Skin epidermis (tissue), 12 donors: ENCODE measurements around the gene PSMD6.

Experiments
- H3K27ac ChIP-seq, 21 experiments: fragments of 200-600 bp; sonication (generic) in 11 of 21; one replicate each; pipeline ENCODE4 v1.5.0; 2020; ENCODE audit warnings: mild to moderate bottlenecking in 3 of 21, inconsistent platforms in 2 of 21, moderate library complexity in 2 of 21
- H3K4me3 ChIP-seq, 7 experiments: fragments of 200-600 bp; sonication (generic) in 2 of 7; one replicate each; pipeline ENCODE4 v1.5.0; 2020; ENCODE audit warnings: inconsistent platforms in 2 of 7, mild to moderate bottlenecking in 2 of 7, moderate library complexity in 1 of 7

PSMD6 gene

DNA sequence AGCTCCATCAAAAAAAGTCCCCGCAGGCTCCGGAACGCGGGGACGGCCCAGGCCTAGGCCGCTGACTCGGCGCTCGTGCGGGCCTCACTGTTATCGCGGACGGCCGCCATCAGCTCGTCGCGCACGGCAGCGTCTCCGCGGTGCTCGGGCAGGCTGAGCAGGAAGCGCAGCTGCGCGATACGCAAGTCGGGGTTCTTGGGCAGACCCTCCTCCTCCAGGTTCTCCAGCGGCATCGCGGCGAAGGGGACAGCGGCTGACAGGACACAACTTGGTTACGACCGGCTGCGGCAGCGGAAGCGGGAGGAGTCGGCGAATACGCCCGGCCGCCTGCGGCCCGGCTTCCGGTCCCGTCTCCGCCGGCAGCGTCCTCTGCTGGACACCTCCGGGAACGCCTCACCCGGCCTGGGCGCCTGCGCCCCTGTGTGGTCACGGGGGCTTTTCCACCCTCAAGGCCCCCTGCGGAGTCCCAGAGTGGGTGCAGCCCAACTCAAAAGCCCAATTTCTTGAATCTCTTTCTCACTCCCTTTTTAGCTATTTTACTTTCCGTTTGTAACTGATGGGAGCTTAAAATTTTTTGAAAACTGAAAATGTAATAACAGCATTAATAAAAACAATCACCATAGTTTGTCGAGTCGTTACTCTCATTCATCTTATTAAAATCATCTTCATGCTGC, at the start of gene PSMD6:
PSMD6 (minus strand) TSS at position 308 of the 674 bp plus-strand sequence; CDS start at position 233, 75 bp downstream.
- peak within 1 kb of the TSS; percentile 76 to 97 (median 89) for H3K4me3 ChIP-seq
- H3K27ac ChIP-seq = peak within 1 kb of the TSS; percentile 71 to 93 (median 90)

GRCh38 chr3:64072126-64072525, 48.8 kb upstream of the PSMD6 start:
- H3K4me3 ChIP-seq = no peak overlapping the region
- no peak overlapping the region for H3K27ac ChIP-seq

GRCh38 chr3:64070704-64071103, 47.4 kb upstream of the PSMD6 start:
- Histone ChIP-seq H3K27ac (no peak overlapping the region), H3K4me3 (no peak overlapping the region)

GRCh38 chr3:64067506-64068346, 44.4 kb upstream of the PSMD6 start:
- no peak overlapping the region for H3K4me3 ChIP-seq
- no peak overlapping the region for H3K27ac ChIP-seq

- no peak overlapping the region for H3K27ac ChIP-seq
- no peak overlapping the region for H3K4me3 ChIP-seq
Measured at GRCh38 chr3:64064804-64065203, 41.5 kb upstream of the PSMD6 start.

DNA sequence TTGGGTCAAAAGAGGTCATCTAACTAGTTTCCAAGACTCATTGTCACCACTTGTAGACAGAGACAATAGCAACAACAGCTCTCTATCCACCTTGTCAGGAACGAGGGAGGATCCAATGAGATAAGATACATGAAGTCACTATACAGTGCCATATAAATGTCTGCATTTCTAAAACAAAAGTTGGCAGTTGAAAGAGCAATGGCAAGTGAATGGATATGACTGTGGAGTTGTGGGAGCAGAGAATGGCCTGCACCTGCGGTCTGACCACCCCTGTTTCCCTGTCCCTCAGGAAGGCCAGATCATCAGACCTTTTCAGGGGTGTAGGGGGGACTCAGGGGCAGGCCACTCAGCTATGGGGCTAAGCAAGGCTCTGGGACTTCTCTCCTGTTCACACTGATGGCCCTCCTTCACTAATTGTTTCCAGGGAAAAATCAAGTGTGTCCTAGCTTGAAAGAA, 40.7 kb upstream of the PSMD6 start:
- Histone ChIP-seq H3K4me3 (no peak overlapping the region), H3K27ac (no peak overlapping the region)

DNA sequence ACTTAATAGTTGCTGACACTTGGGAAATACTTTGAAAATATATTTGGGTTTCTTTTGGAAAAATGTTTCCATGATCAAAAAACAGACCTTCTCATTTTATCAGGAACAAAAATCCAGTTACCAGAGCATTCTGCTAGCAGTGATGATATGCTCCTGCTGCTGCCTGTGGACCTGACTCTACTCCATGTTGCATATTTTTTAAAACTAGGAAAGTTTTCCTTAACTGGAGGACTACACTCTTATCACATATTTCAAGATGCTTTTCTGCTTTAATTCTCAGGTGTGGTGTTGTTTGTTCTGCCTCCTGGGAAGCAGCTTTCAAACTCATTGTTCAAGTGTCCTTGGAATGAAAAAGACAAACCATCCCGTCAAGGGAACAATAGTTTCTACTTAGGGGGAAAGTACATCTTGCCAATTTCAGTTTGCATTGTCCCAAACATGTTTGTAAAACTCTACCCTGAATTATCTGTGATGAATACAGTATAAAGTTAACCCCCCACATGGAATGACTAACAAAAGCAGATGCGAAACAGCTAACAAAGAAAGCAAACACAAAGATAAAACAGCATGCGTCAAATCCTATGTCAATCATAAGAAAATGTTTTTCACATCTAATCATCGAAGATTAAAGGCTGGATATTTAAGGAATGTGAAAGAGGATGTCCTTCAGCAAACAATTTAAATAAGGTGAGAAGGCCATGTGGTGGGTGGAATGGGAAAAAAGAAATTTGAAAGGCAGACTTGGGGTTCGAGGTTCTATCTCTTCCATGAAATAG, 40.1 kb upstream of the PSMD6 start:
- no peak overlapping the region for H3K27ac ChIP-seq

DNA sequence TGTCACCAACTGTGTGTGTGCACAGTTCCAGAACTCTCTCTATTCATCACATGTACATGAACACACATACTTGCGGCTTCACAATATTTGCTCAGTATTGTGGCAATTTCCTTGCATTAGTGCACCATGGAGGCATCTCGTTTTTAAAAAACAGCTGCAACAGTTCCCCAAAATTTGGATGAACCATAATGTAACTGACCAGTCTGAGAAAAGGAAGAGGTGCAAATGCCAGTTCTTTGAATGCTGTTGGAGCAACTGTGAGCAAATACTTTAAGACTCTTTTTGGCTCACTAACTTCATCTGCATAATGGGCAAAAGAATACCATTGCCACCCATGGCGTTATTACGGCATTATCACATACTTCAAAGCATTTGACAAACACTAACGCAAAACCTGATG, 38.3 kb upstream of the PSMD6 start:
- Histone ChIP-seq H3K4me3 (no peak overlapping the region), H3K27ac (no peak overlapping the region)

More for the DNA sequence above, 40.1 kb upstream of the PSMD6 start:
- no peak overlapping the region for H3K4me3 ChIP-seq

GRCh38 chr3:64059484-64060175, 36.3 kb upstream of the PSMD6 start:
- Histone ChIP-seq H3K4me3 (no peak overlapping the region), H3K27ac (no peak overlapping the region)

GRCh38 chr3:64058566-64058965, 35.3 kb upstream of the PSMD6 start:
- no peak overlapping the region for H3K4me3 ChIP-seq

GRCh38 chr3:64057231-64057630, 33.9 kb upstream of the PSMD6 start:
- Histone ChIP-seq H3K27ac (no peak overlapping the region), H3K4me3 (no peak overlapping the region)

More at GRCh38 chr3:64058566-64058965, 35.3 kb upstream of the PSMD6 start:
- no peak overlapping the region for H3K27ac ChIP-seq

DNA sequence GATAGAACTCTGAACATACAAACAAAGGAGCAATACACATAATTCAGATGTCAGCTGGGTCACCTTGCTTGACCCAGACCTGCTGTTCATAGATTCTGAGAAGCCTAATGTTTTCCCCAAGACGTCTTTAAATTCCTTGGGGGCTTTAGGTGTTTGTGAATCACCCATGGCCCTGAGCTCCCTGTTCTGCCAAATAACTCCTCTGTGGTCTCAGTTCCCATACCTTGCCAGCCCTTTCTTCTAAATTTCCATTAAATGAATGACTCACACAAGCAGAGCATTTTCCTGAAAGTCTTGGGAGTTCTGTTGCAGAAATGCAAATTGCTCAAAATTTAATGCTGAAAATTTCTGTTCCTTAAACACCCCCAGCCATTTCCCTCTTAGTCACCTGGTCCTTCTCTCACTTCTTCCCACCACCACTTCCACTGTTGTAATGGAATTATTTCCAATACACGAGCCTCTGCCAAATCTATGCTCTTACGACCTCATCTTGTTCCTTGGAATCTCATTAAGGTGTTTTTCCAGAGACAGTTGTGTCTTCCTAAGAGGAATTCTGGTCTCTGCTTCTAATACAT, 33.4 kb upstream of the PSMD6 start:
- Histone ChIP-seq H3K27ac (no peak overlapping the region), H3K4me3 (no peak overlapping the region)

DNA sequence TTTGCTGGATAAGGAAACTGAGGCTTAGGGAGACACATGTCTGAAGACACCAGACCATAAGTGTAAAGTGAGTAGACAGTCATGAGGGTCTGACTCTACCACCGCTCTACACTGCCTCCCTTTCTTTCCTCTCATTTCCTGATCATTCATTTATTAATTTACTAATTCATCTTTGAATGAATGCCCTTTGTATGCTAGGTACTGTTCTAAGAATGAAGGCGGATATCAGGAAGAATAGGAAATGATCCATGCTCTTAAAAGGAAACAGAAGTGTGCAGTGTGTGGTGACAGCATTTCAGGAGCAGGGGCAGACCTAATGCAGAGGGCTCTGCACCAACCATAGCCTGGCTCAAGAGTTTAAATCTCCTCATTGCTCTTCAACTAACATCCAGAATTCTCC, 31.8 kb upstream of the PSMD6 start:
- H3K27ac ChIP-seq = no peak overlapping the region
- H3K4me3 ChIP-seq = no peak overlapping the region

DNA sequence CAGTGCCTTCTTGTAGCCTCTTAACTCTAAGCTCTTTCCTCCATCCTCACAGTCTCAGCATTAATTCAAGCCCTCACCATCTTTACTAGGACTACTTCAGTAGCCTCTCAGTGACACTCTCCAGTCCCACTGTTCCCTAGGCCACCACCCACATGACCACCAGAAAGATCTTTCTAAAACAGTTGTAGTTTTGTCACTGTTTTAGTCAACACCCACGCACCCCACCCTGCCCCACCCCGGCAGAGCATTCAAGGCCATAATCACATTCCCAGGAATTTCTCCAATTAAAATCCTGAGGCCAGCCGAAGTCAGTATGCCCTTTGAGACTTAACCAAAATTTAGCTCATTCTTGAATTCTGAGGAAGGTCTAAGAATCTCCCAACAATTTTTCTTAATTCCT, 31.2 kb upstream of the PSMD6 start:
- Histone ChIP-seq H3K27ac (no peak overlapping the region), H3K4me3 (no peak overlapping the region)

- no peak overlapping the region for H3K4me3 ChIP-seq
Measured at GRCh38 chr3:64053581-64053980, 30.3 kb upstream of the PSMD6 start.

DNA sequence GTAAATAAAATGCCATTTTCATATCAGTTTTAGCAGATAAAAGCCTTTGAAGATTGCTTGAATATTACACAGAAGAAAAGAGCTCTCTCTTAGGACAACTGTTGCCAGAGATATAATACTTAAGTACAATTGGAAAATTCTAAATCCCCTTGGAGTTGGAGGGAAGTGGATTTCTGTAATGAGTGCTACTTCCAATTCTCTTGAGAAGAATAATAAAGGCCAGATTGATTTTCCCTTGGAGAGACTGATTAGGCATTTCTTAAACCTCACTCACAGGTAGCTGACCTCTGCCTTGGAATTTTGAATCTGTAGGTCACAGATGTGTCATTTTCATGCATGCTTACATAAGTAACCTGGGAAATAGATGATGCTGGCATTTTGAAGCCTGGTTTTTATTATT, 29.8 kb upstream of the PSMD6 start:
- Histone ChIP-seq H3K27ac (no peak overlapping the region), H3K4me3 (no peak overlapping the region)

More at GRCh38 chr3:64053581-64053980, 30.3 kb upstream of the PSMD6 start:
- H3K27ac ChIP-seq = no peak overlapping the region

- Histone ChIP-seq H3K4me3 (no peak overlapping the region), H3K27ac (no peak overlapping the region)
Measured at GRCh38 chr3:64049832-64050231, 26.5 kb upstream of the PSMD6 start.

- Histone ChIP-seq H3K27ac (no peak overlapping the region), H3K4me3 (no peak overlapping the region)
Measured at GRCh38 chr3:64049136-64049535, 25.8 kb upstream of the PSMD6 start.

GRCh38 chr3:64048631-64049061, 25.4 kb upstream of the PSMD6 start:
- Histone ChIP-seq H3K4me3 (no peak overlapping the region), H3K27ac (no peak overlapping the region)
